HG02759 (cell line): ENCODE results near the gene ISYNA1.

Source experiments
- ATAC-seq: cut with Tn5 transposase; IDR thresholded peaks from one replicate; pipeline ENCODE4 v1.9.1; 2021; ENCODE audit warnings: mild to moderate bottlenecking, moderate library complexity; ENCODE audit not compliant: unreplicated experiment

ISYNA1 gene

DNA sequence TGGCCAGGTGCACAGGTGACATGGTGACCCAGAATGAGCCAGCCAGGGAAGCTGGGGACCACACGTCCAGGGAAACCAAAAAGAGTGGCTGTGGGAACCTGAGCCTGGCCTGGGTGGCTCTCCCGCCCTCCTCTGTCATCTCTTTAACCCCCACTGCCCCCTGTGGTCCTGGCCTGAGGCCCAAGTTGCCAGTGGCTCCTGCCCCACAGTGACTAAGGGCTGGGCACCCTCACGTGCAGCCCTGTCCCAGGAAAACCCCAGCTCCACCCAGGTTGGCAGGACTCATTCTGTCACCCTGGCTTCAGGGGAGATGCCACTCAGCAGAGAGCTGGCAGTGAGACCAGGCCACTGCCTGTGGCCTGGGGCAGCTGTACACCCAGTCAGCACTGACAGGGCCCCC lies 30.6 kb upstream of the ISYNA1 start:
- no peak for ATAC-seq

DNA sequence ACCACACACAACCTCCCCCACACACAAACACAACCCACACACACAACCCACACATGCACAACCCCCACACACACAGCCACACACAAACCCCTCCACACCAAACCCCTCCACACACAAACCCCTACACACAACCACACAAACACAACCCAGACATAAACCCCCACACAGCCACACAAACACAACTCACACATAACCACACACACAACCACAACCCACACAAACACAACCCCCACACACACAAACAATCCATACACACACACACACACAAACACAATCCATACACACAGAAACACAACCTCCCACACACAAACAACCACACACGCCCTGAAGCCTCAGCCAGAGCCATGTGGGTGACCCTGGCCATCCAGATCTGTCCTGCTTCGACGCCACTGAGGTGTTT lies 30.0 kb upstream of the ISYNA1 start:
- no peak for ATAC-seq

DNA sequence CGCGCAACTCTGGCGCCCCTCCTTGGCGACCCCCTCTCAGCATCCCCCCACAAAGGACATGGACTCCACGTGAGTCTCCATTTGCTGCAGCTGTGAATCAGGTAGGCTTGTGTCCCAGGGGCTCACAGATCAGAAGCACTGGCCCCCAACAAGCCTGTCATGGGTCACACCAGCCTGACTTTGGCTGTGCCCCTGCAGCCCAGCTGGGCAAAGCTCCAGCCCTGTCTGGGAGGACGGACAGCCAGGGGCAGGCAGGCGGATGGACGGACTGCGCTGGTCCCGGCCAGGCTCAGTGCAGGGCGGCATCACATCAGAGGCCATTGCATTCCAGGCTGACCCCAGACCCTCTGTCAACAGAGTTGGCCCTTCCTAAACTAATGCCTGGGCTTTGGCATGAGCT lies 28.4 kb upstream of the ISYNA1 start:
- no peak for ATAC-seq

DNA sequence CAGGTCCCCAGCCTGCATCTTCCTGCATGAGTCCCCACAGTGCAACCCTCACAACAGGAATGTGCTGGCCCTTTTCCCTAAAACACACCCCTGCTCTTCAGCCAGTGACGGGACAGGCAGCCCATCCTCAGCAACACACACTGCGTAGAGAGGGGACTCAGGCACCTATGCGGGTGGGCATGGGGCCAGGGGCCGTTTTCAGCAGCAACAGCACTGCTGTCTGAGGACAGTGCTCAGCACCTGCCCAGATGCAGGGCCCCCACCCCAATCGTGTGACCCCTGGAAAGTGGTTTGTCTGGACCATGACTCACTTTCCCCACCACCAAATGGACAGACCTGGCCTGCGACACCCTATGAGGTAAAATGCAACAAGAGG lies 28.0 kb upstream of the ISYNA1 start:
- no peak for ATAC-seq

DNA sequence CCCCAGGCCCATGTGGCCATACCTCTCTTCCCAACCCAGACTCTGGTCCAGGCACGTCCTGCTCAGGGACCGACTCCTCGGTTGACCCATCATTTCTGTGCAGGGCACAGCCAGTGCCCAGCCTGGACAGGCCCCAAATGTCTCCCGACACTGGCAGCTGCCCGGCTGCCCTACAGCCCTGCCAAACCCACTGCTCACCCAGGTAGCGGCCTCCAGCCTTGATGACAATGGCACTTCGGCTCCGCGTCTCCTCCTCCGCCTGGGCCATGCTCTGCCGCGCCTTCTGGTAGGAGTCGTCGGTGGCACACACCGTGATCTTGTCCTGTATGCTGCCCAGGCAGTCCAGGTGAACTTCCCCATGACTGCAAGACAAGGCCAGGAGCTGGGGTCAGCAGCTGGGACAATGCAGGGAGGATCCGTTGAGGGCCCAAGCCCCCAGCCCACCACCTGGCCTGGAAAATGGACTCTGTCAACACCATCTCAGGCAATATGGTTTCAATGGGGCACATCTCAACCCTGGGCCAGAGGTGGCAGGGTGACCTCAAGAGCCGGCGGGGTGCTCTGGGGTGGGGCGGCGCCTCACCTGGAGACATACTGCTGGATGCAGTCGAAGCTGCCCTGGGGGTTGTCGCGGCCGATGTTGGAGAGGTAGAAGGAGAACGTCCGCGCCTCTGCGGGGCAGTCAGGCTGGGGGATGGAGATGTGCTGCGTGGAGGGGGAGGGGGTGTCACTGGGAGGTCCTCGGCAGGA lies 27.5 kb upstream of the ISYNA1 start:
- no peak for ATAC-seq

DNA sequence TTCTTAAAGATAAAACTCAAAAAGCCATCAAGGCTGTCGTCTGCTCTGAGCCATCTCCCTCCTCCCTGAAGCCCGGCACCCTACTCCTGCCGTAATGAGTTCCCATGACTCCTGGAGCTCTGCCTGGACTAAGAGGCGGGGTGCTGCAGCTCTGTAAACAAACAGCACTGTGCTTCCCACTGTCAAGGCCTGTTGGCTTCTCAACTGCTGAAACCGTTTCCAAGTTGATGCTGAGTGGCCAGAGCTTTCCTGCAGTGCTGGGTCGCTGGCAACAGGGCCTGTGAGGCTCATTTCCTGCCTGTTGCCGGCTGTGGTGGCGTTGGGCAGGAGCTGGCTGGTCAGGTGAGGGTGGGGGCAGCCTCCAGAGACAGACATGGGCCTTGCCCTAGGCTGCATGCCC lies 26.7 kb upstream of the ISYNA1 start:
- ATAC-seq, result no peak

DNA sequence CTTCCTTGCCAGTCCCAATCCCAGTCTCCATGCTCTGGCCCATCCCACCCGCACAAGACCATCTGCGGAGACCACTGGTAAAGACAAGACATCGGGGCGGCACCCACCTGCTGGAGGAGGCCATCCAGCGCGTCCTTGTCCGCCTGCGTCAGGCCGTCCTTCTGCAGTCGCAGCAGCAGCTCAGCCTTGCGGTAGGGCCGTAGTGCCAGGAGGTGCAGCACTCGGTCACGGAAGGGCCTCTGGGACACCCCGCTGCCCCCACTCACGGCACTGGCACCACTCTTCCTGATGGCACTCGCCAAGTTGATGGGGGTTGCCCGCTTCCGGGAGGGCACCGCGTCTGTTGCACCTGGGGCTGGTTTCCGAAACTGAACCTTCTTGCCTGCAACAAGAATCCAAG lies 23.5 kb upstream of the ISYNA1 start:
- no peak for ATAC-seq

DNA sequence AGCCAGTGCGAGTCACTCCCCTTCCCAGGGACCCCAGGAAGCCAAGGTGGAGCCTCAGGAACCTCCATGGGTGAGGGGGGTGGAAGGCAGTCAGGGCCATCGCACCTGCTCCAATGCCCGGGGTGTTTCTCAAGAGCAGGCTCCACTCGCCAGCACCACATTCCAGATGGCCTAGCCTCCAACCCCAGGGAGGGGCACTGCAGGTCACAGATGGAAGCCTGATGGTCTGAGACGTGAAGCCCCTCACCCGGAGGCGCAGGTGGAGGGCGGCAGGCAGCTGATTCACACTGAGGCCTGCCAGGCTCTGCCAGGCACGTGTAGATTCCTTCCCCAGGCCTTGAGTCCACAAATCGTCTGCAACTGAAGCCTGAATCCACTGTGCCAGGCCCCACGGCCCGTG lies 23.0 kb upstream of the ISYNA1 start:
- ATAC-seq, result no peak

DNA sequence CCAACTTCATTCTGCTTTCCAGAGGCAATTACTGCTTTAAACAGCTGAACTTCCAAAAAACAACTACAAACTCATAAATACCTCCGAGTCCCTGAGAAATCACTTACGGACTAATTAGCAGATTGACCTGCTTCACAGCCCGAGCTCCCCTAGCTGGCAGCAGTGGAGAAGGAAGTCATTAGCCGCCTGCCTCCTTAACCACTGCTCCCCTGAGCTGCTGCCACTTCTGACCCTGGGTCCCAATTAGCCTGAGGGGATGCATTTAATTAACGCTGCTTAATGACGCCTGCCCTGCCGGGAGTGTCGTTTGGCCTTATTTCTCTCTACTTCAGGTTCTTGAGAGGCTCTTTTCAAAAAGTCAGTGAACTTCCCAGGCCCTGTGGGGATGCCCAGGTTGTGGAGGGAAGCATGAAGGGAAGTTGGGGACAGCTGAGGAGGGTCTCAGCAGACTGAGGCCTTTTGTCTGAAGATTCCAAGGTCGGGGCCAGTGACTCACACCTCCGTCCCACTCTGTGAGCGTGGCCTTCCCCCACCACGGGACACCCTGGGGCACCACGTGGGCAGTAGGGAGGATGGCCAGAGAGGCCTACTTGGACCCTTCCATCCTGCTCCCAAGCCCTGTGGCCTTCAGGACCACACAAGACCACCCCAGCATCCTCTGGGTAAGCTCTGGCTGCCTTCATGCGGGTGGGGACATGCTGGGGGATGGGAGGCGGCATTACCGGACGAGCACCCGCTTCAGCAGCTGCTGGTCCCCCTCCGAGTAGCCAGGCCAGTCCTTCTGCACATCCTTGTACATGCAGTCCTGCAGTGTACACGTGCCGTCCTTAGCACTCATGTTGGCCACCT lies 19.8 kb upstream of the ISYNA1 start:
- no peak for ATAC-seq

DNA sequence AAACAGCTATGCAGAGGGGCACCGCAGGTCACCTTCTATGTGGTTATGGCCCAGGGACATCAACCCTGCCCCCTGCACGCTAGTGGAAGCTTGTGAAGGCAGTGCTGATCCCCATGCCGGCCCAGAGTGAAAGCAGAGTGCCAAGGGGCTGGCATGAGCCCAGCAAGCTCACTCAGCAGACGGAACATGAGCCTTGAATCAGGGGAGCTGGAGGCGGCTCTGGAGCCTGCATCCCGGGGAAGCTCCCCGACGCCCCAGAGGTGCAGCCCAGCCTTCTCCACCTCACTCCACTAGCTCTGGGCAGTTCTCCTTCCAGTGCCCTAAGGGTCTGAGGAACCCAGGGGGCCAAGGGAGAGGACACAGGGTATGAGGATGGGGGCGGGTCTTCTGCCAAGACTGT lies 19.0 kb upstream of the ISYNA1 start:
- ATAC-seq, result no peak

DNA sequence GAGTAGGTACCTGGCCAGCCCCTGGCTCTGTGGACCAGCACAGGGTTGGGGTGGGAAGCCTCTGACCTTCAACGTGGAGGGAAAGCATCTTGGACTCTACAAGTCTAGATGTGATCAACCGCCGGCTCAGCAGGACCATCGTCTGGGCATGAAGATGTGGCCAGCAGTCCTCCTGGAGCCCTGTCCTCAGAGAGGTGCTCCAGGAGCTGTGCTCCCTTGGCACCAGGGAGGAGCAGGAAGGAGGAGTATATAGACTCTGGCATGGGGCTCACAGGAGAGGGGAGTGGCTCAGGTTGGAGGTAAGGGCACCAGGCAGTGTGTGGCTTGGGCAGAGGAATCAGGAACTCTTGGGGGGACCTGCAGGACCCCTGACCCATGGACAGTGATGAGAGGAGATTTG lies 18.3 kb upstream of the ISYNA1 start:
- no peak for ATAC-seq

DNA sequence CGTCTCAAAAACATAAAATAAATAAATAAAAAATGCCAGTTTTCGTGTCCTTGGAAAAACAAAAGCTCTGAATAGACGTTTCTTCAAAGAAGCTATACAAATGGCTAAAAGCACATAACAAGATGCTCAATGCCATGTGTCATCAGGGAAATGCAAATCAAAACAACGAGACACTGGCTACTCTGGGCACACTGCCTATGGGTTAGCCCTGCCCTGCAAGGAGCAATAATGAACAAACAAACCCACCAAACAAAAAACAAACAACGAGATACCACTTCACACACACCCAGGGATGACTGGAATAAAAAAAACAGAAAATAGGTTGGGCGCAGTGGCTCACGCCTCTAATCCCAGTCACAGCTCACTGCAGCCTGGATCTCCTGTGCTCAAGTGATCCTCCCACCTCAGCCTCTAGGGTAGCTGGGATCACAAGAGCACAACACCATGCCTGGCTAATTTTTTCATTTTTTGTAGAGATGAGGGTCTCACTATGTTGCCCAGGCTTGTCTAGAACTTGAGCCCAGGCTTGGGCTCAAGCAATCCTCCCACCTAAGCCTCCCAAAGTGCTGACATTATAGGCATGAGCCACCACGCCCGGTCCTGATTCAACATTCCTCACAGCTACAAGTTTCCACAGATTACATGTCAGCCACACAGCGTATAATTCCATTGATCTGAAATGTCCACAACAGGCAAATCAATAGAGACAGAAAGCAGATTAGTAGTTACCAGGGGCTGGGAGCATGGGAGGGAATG lies 15.5 kb upstream of the ISYNA1 start:
- ATAC-seq, result no peak

DNA sequence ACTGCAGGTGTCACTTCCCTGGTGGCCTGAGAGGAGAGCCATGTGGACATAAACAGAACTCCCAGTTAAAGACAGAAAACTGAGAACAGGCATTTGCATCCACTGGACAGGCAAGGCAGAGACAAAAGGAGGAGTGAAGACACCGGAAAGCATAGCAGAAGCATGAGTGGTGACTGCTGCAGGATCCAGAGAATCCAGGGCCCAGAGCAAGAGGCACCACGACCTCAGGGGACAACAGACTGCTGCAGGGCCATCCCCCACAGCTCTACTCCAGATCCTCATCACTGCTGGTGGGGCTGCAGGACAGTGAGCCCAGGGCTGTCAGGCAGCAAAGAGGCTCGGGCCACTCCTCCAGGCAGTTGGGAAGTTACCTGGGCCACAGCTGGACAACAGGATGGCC lies 14.5 kb upstream of the ISYNA1 start:
- no peak for ATAC-seq

DNA sequence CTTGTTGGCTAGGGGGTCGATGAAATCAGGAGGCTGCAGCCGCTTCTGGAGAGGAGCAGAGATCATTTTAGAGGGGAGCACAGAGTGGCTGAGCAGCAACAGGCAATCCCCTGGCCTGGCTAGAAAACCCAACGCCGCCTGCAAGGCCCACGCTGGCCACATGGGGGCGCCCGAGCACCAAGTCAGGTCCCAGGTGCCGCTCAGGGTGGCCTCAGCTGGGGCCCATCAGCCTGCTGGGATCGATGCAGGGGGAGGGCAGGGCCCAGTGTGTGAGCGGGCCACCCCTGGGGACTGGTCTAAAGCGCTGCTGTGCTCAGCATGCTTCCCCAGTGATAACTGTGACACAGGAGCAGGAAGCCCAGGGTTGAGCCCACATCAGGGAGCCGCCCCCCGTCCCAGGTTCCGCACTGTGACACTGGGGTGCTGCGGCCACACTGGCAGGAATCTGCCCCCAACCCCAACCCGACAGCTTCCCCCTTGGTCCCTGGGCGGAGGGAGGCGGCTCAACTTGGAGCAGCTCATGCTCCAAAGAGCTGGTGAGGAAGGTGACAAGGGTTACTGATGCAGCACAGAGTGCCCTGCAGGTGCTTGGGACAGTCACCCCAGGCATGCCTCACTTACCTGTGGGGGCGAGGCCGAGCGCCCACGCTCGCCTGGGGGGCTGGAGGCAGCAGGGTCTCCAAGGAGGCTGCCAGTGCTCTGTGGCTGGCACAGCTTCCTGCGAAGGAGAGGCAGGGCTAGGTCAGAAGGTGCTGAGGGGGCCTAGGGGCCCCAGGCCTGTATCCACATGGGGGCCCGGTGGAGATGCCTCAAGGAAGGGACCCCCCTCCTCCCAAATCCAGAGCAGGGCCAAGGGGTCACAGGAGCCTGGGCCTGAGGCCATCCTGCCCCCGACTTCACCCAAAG lies 13.3 kb upstream of the ISYNA1 start:
- peak; percentile 57 for ATAC-seq

DNA sequence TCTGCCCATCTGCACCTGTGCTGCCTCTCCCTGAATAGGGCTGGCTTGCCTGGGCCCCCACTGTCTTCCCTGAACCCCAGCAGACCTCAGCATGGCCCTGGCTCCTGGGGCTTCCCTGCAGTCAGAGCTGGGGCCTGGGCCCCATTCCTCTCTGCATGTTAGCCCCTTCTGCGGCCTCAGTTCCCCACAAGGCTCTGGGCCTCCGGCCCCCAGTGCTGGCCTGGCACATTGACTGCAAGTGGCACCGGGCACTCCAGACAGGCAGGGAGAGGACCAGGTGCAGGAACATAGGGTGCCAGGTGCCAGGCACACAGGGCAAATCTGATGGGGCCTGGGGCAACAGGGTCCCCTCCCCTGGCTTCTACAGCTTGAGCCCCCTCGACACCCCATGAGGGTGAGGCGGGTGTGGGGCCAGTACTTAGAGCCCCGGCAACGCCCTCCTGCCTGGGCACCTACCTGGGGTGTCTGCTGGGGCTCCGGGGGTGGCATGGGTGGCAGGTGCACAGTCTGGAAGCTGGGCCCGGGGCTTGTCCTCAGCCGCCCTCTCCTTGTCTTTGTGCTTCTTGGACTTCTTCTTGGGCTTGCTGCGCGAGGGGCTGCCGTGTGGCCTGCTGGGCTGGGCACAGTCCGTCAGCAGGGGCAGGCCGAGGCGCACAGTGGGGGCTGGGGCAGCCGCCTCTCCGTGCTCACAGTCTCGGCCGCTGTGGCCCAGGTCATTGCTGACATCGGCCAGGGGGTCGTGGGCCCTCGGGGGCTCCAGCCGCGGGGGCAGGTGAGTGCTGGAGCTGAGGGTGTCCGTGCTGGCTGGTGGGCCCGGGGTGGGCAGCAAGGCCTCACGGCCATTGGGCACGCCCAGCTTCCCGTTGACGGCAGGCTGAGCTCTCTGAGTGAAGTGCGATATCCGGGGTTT lies 12.3 kb upstream of the ISYNA1 start:
- no peak for ATAC-seq

DNA sequence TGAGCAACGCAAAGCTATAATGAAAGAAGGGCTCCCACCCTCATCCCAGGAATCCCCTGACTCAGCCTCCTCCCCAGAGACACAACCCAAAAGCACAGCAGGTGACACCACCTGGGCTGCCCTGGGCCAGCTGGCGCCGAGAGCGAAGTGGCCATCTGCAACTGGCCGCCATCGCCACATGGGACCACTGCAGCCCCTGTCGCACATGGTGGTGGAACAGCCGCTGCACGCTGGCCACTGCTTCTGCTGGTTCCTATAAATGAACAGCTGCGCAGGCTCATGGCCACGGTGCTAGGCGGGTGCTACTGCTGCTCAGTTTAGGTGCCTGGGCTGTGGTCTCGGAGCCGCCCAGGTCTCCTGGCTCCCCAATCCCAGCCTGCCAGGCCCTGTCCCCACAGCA lies 11.6 kb upstream of the ISYNA1 start:
- ATAC-seq, result no peak

DNA sequence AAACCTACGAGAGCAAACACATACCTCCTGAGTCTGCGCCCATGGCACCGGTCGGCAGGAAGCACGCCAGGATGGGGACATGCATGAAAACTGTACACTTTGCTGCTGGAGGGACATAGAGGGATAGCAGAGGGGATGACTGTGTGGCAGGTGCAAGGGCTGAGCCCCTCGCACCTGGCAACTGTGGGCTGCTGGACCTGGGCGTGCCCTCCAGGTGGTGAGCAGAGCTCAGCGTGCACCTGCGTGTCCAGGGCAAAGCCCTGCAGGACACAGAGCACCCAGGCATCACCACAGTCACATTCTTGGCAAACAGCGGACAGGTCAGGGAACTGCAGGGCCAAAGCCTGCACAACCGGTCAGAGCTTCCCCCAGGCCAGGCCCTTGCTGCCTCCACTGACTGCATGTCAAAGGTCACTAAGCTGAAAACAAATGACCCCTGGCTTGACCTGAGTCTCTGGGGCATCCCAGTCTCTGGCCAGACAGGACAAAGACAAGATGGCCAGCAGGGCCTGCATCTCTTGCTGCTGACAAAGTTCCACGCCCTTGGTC lies 9.0 kb upstream of the ISYNA1 start:
- ATAC-seq, result no peak

DNA sequence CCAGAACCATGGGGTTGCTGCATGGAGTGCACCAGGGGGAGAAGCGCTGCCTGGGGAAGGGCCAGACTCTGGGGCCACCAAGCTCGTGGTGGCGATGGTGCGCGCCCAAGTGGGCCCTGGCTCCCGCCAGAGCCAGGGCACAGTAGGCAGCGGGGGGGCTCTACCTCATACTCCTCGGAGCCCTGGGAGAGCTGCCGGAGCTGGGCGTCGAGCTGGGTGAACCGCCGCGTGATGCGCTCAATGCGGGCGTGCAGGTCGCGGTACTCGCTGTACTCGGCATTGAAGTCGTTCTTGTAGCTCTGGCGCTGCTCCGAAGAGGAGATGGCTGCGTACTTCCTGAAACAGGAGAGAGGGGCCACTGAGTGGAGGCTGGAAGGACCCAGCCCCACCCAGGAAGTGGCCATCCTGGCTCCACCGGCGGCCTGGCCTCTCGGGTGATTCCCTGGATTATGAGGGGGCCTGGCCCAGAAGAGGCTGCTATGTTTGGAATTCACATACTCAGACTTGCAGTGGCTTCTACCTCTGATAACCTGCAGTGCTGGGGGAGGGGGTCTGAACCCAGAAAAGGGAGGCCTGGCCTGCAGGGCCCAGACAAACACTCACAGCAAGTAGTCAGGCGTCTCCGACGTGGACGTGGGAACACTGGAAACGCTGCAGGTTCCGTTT lies 8.3 kb upstream of the ISYNA1 start:
- no peak for ATAC-seq
